K562 (cell line): Measurements from ENCODE around the gene SAMD11. TPM values are rescaled to one million over a fixed set of nuclear protein-coding genes. Genes with fewer than 3 reads are reported as not detected.
A peak's percentile ranks its signal among the peaks of the same experiment; 100 is the strongest.

Experiments used
- ATAC-seq: fragments of 200-7000 bp; cut with Tn5 transposase; 3 replicates; pipeline ENCODE4 v1.9.1; 2020; ENCODE audit warnings: moderate library complexity
- BruUV-seq: library from RNA; stranded (reverse); fragments of 400-500 nt; replicated peaks from 2 replicates; lab custom pipeline; 2021; lab: Mats Ljungman, UMichigan
- CTCF ChIA-PET: fragments of 300-600 bp; formaldehyde crosslinking; extraction: SDS; loops from one replicate; lab custom pipeline; 2021; ENCODE audit warnings: low intra/inter-chr PET ratio; lab: Yijun Ruan, JAX
- POLR2A ChIA-PET: fragments of 300-600, 350-650 bp; sonication (Branson Sonifier 250); formaldehyde crosslinking; extraction: SDS; loops from one replicate; lab custom pipeline; 2021; ENCODE audit warnings: antibody characterized with exemption, inconsistent platforms; lab: Yijun Ruan, JAX
- DNase-seq, 4 experiments: peaks; one replicate each; pipeline versions ENCODE4 v3.0.0 to v3.0.0-alpha.2; 2011 to 2018; ENCODE audit warnings: low spot score in 3 of 4, mixed read lengths in 3 of 4; ENCODE audit errors: extremely low read depth in 1 of 4
- FAIRE-seq: peaks from 2 replicates; lab custom pipeline; 2011; peaks lifted over from hg19 to GRCh38; lab: Jason Lieb, UNC
- H2AFZ ChIP-seq: 2 replicates; pipeline ENCODE4 v1.6.0; 2011; ENCODE audit warnings: low read depth, low read length, control low read depth, inconsistent platforms
- H3K27ac ChIP-seq: fragments of 200-600 bp; 3 replicates; pipeline ENCODE4 v1.8.0; 2011; ENCODE audit warnings: low read depth, mild to moderate bottlenecking, control low read depth, inconsistent platforms, low read length, moderate library complexity, mixed read lengths; ENCODE audit errors: extremely low read depth
- H3K27me3 ChIP-seq, 2 experiments: fragments of 300-600 bp in 1 of 2; 2 replicates in 1 of 2; 3 replicates in 1 of 2; pipeline versions ENCODE4 v1.6.0 to v1.8.0; 2011; ENCODE audit warnings: inconsistent platforms in 2 of 2, low read length in 2 of 2, mild to moderate bottlenecking in 1 of 2, mixed read lengths in 1 of 2, moderate library complexity in 1 of 2; ENCODE audit not compliant: control insufficient read depth in 2 of 2, insufficient read depth in 2 of 2
- H3K36me3 ChIP-seq: fragments of 300-600 bp; 3 replicates; pipeline ENCODE4 v1.8.0; 2011; ENCODE audit warnings: mild to moderate bottlenecking, low read length, inconsistent platforms; ENCODE audit not compliant: control insufficient read depth, insufficient read depth
- H3K4me1 ChIP-seq, 2 experiments: fragments of 200-600 bp in 1 of 2; replicated peaks in 1 of 2; 2 replicates in 1 of 2; 3 replicates in 1 of 2; pipeline versions ENCODE4 v1.5.1 to v1.8.0; 2011; ENCODE audit warnings: inconsistent platforms in 2 of 2, low read length in 2 of 2, mild to moderate bottlenecking in 1 of 2, mixed read lengths in 1 of 2, moderate library complexity in 1 of 2; ENCODE audit not compliant: control insufficient read depth in 2 of 2, insufficient read depth in 2 of 2
- H3K4me2 ChIP-seq: 2 replicates; pipeline ENCODE4 v1.6.1; 2011; ENCODE audit warnings: low read length, control low read depth, inconsistent platforms, mixed read lengths; ENCODE audit not compliant: insufficient read depth
- H3K4me3 ChIP-seq: fragments of 200-600 bp; sonication (generic), shearing (Covaris generic); 2 replicates; pipeline ENCODE4 v1.5.1; 2016; ENCODE audit warnings: control low read depth, inconsistent platforms
- H3K79me2 ChIP-seq: fragments of 200-600 bp; 3 replicates; pipeline ENCODE4 v1.8.0; 2011; ENCODE audit warnings: low read length, inconsistent platforms; ENCODE audit not compliant: control insufficient read depth, insufficient read depth
- H3K9ac ChIP-seq, 2 experiments: 2 replicates each; pipeline versions ENCODE4 v1.6.0 to v1.6.1; 2011; ENCODE audit warnings: low read depth in 2 of 2, low read length in 2 of 2, control low read depth in 1 of 2, inconsistent platforms in 1 of 2, mild to moderate bottlenecking in 1 of 2, mixed read lengths in 1 of 2; ENCODE audit not compliant: insufficient read depth in 1 of 2
- H3K9me1 ChIP-seq: one replicate; pipeline ENCODE4 v1.6.0; 2011; ENCODE audit warnings: inconsistent platforms, mild to moderate bottlenecking, low read length, moderate library complexity; ENCODE audit not compliant: control insufficient read depth, insufficient read depth
- H3K9me3 ChIP-seq: replicated peaks from 2 replicates; pipeline ENCODE4 v1.5.1; 2011; ENCODE audit warnings: low read depth, low read length, inconsistent platforms; ENCODE audit not compliant: control insufficient read depth, insufficient read depth
- H4K20me1 ChIP-seq: replicated peaks from 2 replicates; pipeline ENCODE4 v1.6.1; 2011; ENCODE audit warnings: low read length, inconsistent platforms, mixed read lengths; ENCODE audit not compliant: control insufficient read depth, insufficient read depth
- ARID2 ChIP-seq: fragments of 450-650 bp; IDR thresholded peaks from 2 replicates; pipeline ENCODE4 v1.6.1; 2017; ENCODE audit warnings: antibody characterized with exemption, mild to moderate bottlenecking
- BCOR ChIP-seq: fragments of 450-650 bp; IDR thresholded peaks from 2 replicates; pipeline ENCODE4 v1.6.1; 2016
- CC2D1A ChIP-seq: fragments of 450-650 bp; IDR thresholded peaks from 2 replicates; pipeline ENCODE4 v1.6.1; 2017; ENCODE audit warnings: mild to moderate bottlenecking
- EWSR1 ChIP-seq: fragments of 450-650 bp; IDR thresholded peaks from 2 replicates; pipeline ENCODE4 v1.6.1; 2018; ENCODE audit warnings: borderline replicate concordance, mild to moderate bottlenecking, low read depth, moderate library complexity; ENCODE audit not compliant: partially characterized antibody
- MAZ ChIP-seq, 2 experiments: fragments of 450-650 bp in 1 of 2; sonication (generic) in 1 of 2; formaldehyde crosslinking; IDR thresholded peaks in 1 of 2; conservative IDR thresholded peaks in 1 of 2; 2 replicates each; pipeline versions ENCODE4 v1.4.0 to v1.5.0; 2020; ENCODE audit warnings: mild to moderate bottlenecking in 1 of 2, missing genetic modification reagents in 1 of 2
- RB1 ChIP-seq: fragments of 450-650 bp; IDR thresholded peaks from 2 replicates; pipeline ENCODE4 v1.6.1; 2017; ENCODE audit warnings: low read depth, mild to moderate bottlenecking
- SMC3 ChIP-seq: conservative IDR thresholded peaks from 2 replicates; pipeline ENCODE4 v1.6.1; 2011; ENCODE audit warnings: low read depth, low read length, improper control_type of control experiment; ENCODE audit not compliant: insufficient read depth
- TSC22D4 ChIP-seq: fragments of 450-650 bp; IDR thresholded peaks from 2 replicates; pipeline ENCODE4 v1.6.1; 2016; ENCODE audit warnings: missing genetic modification characterization, missing biosample characterization, control low read depth
- ZBTB7A ChIP-seq: IDR thresholded peaks from 2 replicates; pipeline ENCODE4 v1.6.1; 2011; ENCODE audit warnings: low read depth, mild to moderate bottlenecking, low read length, moderate library complexity, borderline replicate concordance; ENCODE audit not compliant: control insufficient read depth
- ZKSCAN8 ChIP-seq: fragments of 200-800 bp; sonication (Bioruptor generic); IDR thresholded peaks from 2 replicates; pipeline ENCODE4 v1.6.1; 2016; ENCODE audit warnings: missing genetic modification characterization, missing compliant biosample characterization
- WGBS: fragments of 100-300 bp; shearing (Covaris generic); methylation state at CpG from one replicate; pipeline ENCODE4 v1.1.6; 2016; ENCODE audit warnings: low coverage, mixed read lengths; ENCODE audit not compliant: insufficient coverage; ENCODE audit errors: missing lambda C conversion rate; 5-methylcytosine and 5-hydroxymethylcytosine counted together
- in situ Hi-C: fragments of 300-500 bp; cut with MboI; formaldehyde crosslinking; loops from 4 replicates; pipeline ENCODE4 v1.15.0; 2018; ENCODE audit warnings: inconsistent platforms, mixed read lengths
- intact Hi-C: fragments of 100-400 bp; cut with micrococcal nuclease; formaldehyde crosslinking; loops from 2 replicates; pipeline ENCODE4 v1.14.2; 2022
- polyA plus RNA-seq, 8 experiments: library from polyadenylated mRNA; depleted of rRNA in 4 of 8; stranded (reverse) in 5 of 8; unstranded in 3 of 8; fragments of >200 nt; fragmentation: Nextera tagmentation in 2 of 8; fragmentation: Illumina TruSeq in 1 of 8; extraction: Ambion mirVana in 2 of 8; extraction: Trizol in 1 of 8; gene quantifications; 2 replicates each; pipeline versions ENCODE4 v1.2.1 to v1.2.3, GENCODE V29; 2011 to 2014; ENCODE audit warnings: inconsistent platforms in 1 of 8, missing spikeins in 1 of 8
- total RNA-seq, 7 experiments: library from RNA; depleted of rRNA in 6 of 7; stranded (reverse); fragments of >200 nt in 6 of 7; fragmentation: Illumina TruSeq in 2 of 7; extraction: Trizol in 2 of 7; gene quantifications; 2 replicates each; pipeline versions ENCODE4 v1.2.1 to v1.2.3, GENCODE V29; 2011 to 2021; ENCODE audit warnings: low replicate concordance in 1 of 7
- TF ChIP-seq, protein P1 (sequence below): conservative IDR thresholded peaks from 2 replicates; pipeline ENCODE4 v1.6.1; 2011; ENCODE audit warnings: low read depth, mild to moderate bottlenecking, low read length; ENCODE audit not compliant: control insufficient read depth
- TF ChIP-seq, protein P2 (sequence below): fragments of 450-650 bp; formaldehyde crosslinking; IDR thresholded peaks from 2 replicates; pipeline ENCODE4 v1.4.0; 2022; ENCODE audit warnings: missing genetic modification characterization
- TF ChIP-seq, protein P3 (sequence below), 2 experiments: fragments of 150-350 bp in 1 of 2; IDR thresholded peaks; 2 replicates each; pipeline ENCODE4 v1.6.1; 2012 to 2016; ENCODE audit warnings: low read depth in 2 of 2, low read length in 2 of 2, mild to moderate bottlenecking in 1 of 2, moderate library complexity in 1 of 2

SAMD11 gene
- total and polyA plus RNA-seq, 9 of the 15 experiments (the other 6 are each of a cell fraction or from before 2014, with no cell fraction given), result 0.07 to 0.82 (median 0.11) TPM; not detected in 2

DNA sequence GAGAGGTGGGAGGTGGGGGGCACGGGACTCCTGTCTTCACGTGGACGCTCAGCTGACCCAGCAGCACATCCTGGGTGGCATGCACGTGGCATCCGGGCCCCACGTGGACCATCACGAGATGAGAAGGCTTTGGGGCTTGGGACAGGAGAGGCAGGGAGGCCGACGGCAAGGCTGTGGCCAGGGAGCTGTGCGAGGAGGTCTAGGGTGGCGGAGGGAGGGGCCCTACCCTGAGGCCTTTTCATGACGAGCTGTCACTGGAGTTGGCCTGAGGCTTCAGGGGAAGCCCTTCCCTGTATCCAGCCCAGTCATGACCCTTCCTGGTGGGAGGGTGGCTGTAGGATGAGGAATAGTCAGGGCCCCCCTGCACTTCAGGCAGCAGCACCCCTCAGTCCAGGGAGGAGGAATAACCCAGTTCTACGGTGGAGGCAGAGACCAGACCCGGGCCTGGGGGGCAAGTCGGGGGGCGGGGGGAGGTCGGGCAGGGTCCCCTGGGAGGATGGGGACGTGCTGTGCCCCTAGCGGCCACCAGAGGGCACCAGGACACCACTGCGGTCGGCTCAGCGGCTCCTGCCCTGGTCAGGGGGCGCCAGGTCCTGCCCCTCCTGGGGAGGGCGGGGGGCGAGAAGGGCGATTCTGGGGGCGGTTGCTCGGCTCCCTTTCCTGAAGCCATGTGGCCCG lies 60.2 kb downstream of the SAMD11 start:
- Histone ChIP-seq H3K27ac (no peak overlapping the region), H3K4me1 (peaks cover 0 to 51% of the 10 kb centered on the region in 2 experiments; a peak in 2 of 5 replicates), H3K4me2 (no peak overlapping the region), H3K79me2 (no peaks in the 10 kb centered on the region), H3K4me3 (no peak overlapping the region), H4K20me1 (peaks cover 13% of the 10 kb centered on the region), H3K27me3 (peaks cover 39 to 51% of the 10 kb centered on the region in 2 experiments; a peak in 4 of 5 replicates), H3K9me1 (no peaks in the 10 kb centered on the region), H2AFZ (no peak overlapping the region), H3K9ac (peak overlapping the region in 1 of 2 experiments; percentile 50; a peak in 2 of 4 replicates), H3K36me3 (no peaks in the 10 kb centered on the region), H3K9me3 (no peaks in the 10 kb centered on the region)
- intact Hi-C loops (loop anchor here (1.0 to 10.0 kb wide), 2 partner anchors 79 to 311 kb away; no protein-coding TSS in a partner anchor), in situ Hi-C loops (loop anchor here (10.0 kb wide), 1 partner anchor 81 kb away; no protein-coding TSS in a partner anchor)
- POLR2A ChIA-PET, result interaction anchor here (0.6 to 1.4 kb wide), 4 partner anchors 11 to 280 kb away, joined by 3 to 7 read pairs (median 6); no protein-coding TSS in a partner anchor
- WGBS, result 4% methylated on average over 23 of the region's 29 CpGs
- DNase-seq, result peak; percentile 69 to 90 (median 88)
- BruUV-seq, result no TSS peak
- ATAC-seq, result peak; percentile 82
- CTCF ChIA-PET, result interaction anchor here (0.8 to 2.9 kb wide), 5 partner anchors 10 to 307 kb away, joined by 3 to 27 read pairs (median 8); no protein-coding TSS in a partner anchor
- FAIRE-seq, result no peak
- TF ChIP-seq ZKSCAN8 (CRISPR knock-in tag) (no peak), ARID2 (peak; percentile 72; the same call in 1 of the 2 replicates), MAZ (CRISPR knock-in tag; conservative IDR thresholded peaks at IDR 0.05 in 1 of 2, IDR thresholded peaks at IDR 0.05 in 1 of 2) (peak in 1 of 2 experiments; percentile 9; a peak in 1 of 4 replicates), EWSR1 (no peak), RB1 (peak; percentile 37; the same call in 1 of the 2 replicates), ZBTB7A (peak; percentile 98), TSC22D4 (no peak), SMC3 (peak; percentile 79), CC2D1A (0 out of 2 replicates have a peak, but pooled peaks have one; percentile 39), BCOR (no peak)
- TF ChIP-seq, protein P1, sequence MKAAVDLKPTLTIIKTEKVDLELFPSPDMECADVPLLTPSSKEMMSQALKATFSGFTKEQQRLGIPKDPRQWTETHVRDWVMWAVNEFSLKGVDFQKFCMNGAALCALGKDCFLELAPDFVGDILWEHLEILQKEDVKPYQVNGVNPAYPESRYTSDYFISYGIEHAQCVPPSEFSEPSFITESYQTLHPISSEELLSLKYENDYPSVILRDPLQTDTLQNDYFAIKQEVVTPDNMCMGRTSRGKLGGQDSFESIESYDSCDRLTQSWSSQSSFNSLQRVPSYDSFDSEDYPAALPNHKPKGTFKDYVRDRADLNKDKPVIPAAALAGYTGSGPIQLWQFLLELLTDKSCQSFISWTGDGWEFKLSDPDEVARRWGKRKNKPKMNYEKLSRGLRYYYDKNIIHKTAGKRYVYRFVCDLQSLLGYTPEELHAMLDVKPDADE, result 0 out of 2 replicates have a peak, but pooled peaks have one; percentile 32
- TF ChIP-seq, protein P2, sequence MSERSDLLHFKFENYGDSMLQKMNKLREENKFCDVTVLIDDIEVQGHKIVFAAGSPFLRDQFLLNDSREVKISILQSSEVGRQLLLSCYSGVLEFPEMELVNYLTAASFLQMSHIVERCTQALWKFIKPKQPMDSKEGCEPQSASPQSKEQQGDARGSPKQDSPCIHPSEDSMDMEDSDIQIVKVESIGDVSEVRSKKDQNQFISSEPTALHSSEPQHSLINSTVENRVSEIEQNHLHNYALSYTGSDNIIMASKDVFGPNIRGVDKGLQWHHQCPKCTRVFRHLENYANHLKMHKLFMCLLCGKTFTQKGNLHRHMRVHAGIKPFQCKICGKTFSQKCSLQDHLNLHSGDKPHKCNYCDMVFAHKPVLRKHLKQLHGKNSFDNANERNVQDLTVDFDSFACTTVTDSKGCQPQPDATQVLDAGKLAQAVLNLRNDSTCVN (CRISPR knock-in tag), result no peak
- TF ChIP-seq, protein P3, sequence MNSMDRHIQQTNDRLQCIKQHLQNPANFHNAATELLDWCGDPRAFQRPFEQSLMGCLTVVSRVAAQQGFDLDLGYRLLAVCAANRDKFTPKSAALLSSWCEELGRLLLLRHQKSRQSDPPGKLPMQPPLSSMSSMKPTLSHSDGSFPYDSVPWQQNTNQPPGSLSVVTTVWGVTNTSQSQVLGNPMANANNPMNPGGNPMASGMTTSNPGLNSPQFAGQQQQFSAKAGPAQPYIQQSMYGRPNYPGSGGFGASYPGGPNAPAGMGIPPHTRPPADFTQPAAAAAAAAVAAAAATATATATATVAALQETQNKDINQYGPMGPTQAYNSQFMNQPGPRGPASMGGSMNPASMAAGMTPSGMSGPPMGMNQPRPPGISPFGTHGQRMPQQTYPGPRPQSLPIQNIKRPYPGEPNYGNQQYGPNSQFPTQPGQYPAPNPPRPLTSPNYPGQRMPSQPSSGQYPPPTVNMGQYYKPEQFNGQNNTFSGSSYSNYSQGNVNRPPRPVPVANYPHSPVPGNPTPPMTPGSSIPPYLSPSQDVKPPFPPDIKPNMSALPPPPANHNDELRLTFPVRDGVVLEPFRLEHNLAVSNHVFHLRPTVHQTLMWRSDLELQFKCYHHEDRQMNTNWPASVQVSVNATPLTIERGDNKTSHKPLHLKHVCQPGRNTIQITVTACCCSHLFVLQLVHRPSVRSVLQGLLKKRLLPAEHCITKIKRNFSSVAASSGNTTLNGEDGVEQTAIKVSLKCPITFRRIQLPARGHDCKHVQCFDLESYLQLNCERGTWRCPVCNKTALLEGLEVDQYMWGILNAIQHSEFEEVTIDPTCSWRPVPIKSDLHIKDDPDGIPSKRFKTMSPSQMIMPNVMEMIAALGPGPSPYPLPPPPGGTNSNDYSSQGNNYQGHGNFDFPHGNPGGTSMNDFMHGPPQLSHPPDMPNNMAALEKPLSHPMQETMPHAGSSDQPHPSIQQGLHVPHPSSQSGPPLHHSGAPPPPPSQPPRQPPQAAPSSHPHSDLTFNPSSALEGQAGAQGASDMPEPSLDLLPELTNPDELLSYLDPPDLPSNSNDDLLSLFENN (IDR thresholded peaks at IDR 0.05; ENCODE audit: low read depth in 2 of 2, low read length in 2 of 2), result 0 out of 4 replicates have a peak, but pooled peaks of 1 of the 2 experiments have one; percentile 27
